HuH-7 (cell line): ENCODE data around the gene PHAF1.

Source experiments
- DNase-seq: peaks from one replicate; pipeline ENCODE4 v3.0.0; 2011; ENCODE audit warnings: low spot score

Gene PHAF1

DNA sequence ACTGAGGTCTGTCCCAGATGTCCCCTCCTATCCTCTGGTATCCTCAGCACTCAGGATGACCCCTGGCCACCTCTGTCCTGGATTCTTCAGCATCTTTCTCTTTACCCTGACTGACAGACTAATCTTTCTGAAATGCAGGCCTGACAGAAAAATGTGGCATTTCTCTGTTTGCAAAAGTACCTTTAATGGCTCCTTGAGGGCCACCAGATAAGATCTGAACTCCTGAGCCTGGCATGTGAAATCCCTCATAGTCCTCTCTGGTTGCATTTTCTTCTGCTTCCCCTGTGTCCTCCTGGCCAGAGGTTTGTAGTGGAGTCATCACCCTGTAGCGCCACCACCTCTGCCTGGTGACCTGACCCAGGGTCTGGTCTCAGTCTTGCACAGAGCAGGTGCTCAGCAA, 87.1 kb downstream of the PHAF1 start:
- DNase-seq = no peak

DNA sequence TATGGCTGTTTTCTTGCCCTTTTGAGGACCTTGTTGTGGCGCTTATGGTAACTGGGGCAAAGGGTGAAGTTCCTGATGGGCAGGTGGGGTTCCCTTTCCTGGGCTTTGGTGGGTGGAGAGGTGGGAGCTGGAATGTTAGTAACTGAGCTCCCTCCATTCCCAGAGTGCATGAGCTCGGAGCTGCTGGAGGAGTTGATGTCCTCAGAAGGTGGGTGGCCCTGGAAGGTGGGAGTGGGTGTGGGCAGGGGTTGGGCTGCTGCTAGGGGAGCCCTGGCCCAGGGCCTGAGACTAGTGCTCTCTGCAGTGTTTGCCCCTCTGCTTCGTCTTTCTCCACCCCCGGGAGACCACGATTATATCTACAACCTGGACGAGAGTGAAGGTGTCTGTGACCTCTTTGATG, 88.0 kb downstream of the PHAF1 start:
- no peak for DNase-seq
